Lower lobe of right lung (tissue), 2 donors: ENCODE measurements around the gene NFIC. TPM values are rescaled to one million over a fixed set of nuclear protein-coding genes. Genes with fewer than 3 reads are reported as not detected.
A peak's percentile ranks its signal among the peaks of the same experiment; 100 is the strongest.

Experiments used
- ATAC-seq, 2 donors: fragments of 200-7000 bp; cut with Tn5 transposase; one replicate each; pipeline ENCODE4 v1.9.1; 2020 to 2022; ENCODE audit warnings: mild to moderate bottlenecking in 2 of 2, moderate library complexity in 2 of 2
- DNase-seq: peaks from one replicate; pipeline ENCODE4 v3.0.0-alpha.2; 2020
- H3K27ac ChIP-seq: fragments of 200-600 bp; one replicate; pipeline ENCODE4 v1.8.0; 2022
- H3K27me3 ChIP-seq: fragments of 200-600 bp; one replicate; pipeline ENCODE4 v1.8.0; 2022; ENCODE audit warnings: low read depth
- H3K36me3 ChIP-seq: fragments of 200-600 bp; one replicate; pipeline ENCODE4 v1.8.0; 2022; ENCODE audit warnings: mild to moderate bottlenecking
- H3K4me1 ChIP-seq: fragments of 200-600 bp; one replicate; pipeline ENCODE4 v1.8.0; 2022
- H3K4me3 ChIP-seq: fragments of 200-600 bp; one replicate; pipeline ENCODE4 v1.8.0; 2022; ENCODE audit warnings: mild to moderate bottlenecking
- H3K9me3 ChIP-seq: fragments of 200-600 bp; one replicate; pipeline ENCODE4 v1.8.0; 2022
- intact Hi-C: fragments of 100-400 bp; cut with DNase I; formaldehyde crosslinking; loops from one replicate; pipeline ENCODE4 v1.11.0; 2022
- total RNA-seq: library from RNA; stranded (reverse); fragmentation: NEBNext Ultra II Directional; extraction: Animal tissue kit (Norgen Biotek cat#: 25700); gene quantifications from one replicate; pipeline ENCODE4 v1.2.1, GENCODE V29; 2021
- TF ChIP-seq, protein P1 (sequence below): fragments of 200-600 bp; IDR thresholded peaks from one replicate; pipeline ENCODE4 v1.8.0; 2022; ENCODE audit warnings: antibody characterized with exemption, mild to moderate bottlenecking
- donor health status: DM: no; HTN: yes; CAD: no; lungs with severe emphysema.

NFIC gene
- total RNA-seq, 1 donor from 2014 or later = 132 TPM

DNA sequence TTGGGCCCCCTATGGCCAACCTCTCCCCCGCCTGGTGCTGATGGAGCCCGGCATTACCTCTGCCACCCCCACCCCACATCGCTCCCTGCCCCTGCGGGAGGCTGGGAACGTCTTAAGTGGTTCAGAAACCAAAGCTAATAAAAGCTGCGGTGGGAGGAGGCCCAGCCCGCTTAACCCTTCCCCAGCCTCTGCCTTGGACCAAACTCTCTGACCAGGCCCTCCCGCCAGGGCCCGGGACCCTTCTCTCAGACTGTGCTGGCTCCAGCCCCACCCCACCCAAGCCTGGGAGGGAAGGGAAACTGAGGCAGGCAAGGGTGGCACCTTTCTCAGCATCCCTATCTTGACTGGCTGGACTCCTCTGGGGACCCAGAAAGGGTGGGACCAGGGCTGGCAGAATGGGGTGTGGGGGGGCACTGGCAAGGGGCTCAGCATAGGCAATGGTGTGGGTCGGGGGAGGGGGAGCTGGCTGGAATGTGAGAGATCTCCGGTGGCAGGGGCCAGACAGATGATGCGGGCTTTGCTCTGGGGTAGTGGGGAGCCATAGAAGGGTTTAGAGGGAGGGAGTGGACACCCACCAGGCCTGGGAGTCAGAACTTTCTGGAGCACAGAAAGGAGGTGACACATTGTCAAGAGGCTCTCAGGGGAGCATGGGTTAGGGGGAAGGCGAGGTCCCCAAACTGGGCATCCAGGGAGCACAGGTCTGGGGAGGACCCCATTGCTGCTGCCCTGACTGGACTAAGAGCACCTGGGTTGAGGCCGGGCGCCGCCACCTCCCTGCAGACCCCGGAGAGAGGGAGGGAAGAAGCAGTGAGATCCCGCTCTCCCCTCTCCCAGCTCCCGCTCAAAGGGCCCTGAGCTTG is 92.1 kb downstream of the NFIC start:
- intact Hi-C loops = no loop called here
- Histone ChIP-seq H3K9me3 (no peaks in the 10 kb centered on the region), H3K27me3 (no peaks in the 10 kb centered on the region), H3K4me1 (peaks cover 35% of the 10 kb centered on the region), H3K27ac (peak overlapping the region; percentile 77), H3K36me3 (peaks cover 56% of the 10 kb centered on the region), H3K4me3 (no peak overlapping the region)
- peak in 1 of 2 donors; percentile 2 for ATAC-seq
- TF ChIP-seq, protein P1, sequence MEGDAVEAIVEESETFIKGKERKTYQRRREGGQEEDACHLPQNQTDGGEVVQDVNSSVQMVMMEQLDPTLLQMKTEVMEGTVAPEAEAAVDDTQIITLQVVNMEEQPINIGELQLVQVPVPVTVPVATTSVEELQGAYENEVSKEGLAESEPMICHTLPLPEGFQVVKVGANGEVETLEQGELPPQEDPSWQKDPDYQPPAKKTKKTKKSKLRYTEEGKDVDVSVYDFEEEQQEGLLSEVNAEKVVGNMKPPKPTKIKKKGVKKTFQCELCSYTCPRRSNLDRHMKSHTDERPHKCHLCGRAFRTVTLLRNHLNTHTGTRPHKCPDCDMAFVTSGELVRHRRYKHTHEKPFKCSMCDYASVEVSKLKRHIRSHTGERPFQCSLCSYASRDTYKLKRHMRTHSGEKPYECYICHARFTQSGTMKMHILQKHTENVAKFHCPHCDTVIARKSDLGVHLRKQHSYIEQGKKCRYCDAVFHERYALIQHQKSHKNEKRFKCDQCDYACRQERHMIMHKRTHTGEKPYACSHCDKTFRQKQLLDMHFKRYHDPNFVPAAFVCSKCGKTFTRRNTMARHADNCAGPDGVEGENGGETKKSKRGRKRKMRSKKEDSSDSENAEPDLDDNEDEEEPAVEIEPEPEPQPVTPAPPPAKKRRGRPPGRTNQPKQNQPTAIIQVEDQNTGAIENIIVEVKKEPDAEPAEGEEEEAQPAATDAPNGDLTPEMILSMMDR = no peak
- no peak for DNase-seq

DNA sequence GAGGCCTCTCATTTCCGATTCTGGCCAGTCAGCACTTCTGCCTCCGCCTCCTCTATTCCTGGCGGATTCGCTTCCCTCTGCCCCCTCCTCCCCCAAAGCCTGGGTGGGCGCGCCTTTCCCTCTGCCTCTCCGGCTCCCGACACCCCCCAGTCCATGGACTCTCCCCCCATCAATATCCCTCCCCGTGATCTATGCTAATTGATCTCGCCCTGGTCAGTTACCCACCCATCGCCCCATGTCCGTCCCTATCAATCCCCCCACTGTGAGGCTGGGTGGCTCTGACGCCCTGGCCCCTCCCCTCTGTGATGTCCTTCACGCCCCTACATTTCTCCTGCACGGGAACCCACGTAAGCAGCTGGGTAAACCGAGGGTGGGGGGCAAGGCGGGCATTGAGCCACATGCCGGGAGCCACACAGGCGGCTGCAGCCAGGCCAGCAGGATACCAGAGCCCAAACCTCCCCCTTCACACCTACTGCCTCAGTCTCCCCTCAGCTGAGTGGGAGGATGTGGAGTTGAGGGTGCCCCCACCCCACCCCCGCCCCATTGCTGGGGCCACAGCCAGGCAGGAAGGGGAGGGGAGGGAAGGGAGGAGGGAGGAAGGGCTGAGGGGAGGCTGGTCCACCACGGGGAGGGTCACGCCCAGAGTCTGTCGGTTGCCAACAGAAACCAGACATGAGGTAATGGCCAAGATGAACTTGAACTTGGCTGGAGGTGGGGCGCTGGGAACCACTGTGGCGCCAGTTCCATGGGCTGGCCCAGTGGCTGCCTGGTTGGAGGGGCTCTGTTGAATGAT is 92.9 kb downstream of the NFIC start:
- H3K4me3 ChIP-seq = no peak overlapping the region
- peak; percentile 79 for DNase-seq
- peak overlapping the region; percentile 77 for H3K27ac ChIP-seq
- TF ChIP-seq, protein P1 = no peak
- peaks cover 35% of the 10 kb centered on the region for H3K4me1 ChIP-seq
- peaks cover 54% of the 10 kb centered on the region for H3K36me3 ChIP-seq
- no peaks in the 10 kb centered on the region for H3K27me3 ChIP-seq
- H3K9me3 ChIP-seq = no peaks in the 10 kb centered on the region
- ATAC-seq = peak; percentile 87
- intact Hi-C loops = no loop called here

DNA sequence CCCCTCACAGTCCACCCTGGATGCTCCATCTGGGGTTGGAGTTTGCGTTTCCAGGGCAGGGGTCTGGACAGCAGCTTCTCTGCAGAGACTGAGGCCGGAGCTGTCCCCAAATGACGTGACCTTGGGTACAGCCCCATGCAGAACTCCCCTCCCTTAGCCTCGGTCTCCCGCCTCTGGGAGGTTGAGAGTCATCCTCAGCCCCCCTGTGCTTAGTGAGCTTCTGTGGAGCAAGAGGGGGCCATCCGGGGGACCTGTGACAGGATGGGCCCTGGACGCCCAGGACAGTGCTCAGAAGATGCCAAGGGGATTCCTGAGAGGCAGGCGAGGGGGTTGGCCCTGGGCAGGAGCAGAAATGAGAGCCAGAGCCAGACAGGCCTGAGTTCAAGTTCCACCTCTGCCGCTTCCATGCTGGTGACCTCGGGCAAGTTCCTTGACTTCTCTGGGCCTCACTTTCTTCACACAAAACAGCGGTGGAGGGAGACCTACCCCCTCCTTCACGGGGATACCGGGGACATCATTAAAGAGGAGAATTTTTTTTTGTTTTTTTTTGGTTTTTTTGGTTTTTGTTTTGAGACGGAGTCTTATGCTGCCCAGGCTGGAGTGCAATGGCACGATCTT is 93.7 kb downstream of the NFIC start:
- Histone ChIP-seq H3K4me3 (no peak overlapping the region), H3K27me3 (no peaks in the 10 kb centered on the region), H3K36me3 (peaks cover 49% of the 10 kb centered on the region), H3K9me3 (no peaks in the 10 kb centered on the region), H3K4me1 (peaks cover 35% of the 10 kb centered on the region), H3K27ac (peak overlapping the region; percentile 77)
- TF ChIP-seq, protein P1 = no peak
- DNase-seq = no peak
- intact Hi-C loops = no loop called here
- ATAC-seq = no peak

DNA sequence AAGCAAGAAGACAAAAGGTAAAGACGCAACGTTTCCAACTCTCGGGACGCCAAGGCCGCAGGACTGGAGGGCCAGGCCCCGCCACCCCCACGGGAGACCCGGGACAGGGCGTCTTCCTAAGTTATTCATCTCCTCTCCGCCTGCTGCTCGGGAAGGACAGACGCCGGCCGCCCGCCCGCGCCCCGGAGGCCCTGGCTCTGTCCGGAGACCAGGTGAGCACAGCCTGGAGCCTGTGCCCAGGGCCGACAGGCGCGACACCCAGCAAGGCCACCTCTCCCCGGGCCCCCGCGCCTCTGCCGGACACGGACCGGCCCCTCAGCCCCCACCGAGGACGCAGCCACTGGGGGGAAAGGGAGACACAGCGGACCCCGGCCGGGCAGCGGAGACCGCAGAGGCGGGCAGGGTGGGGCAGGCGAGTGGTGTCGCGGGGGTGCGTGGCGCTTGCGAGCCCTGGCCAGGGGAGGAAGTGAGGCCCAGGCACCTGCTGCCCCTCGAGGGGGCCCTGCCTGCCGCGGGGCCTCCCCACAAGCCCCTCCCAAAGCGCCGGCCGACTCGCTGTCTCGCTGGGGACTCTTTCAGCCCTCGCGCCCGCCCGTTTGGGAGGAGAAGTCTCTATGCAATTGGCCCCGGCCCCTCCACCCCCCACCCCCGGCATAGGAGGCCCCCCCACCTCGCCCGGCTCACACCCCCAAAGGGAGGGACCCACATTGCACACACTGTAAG is 96.8 kb downstream of the NFIC start:
- ATAC-seq (no peak), DNase-seq (no peak)
- no peaks in the 10 kb centered on the region for H3K27me3 ChIP-seq
- H3K4me1 ChIP-seq = peaks cover 22% of the 10 kb centered on the region
- intact Hi-C loops = no loop called here
- H3K4me3 ChIP-seq = no peak overlapping the region
- peaks cover 27% of the 10 kb centered on the region for H3K36me3 ChIP-seq
- H3K9me3 ChIP-seq = no peaks in the 10 kb centered on the region
- H3K27ac ChIP-seq = no peak overlapping the region
- TF ChIP-seq, protein P1 = no peak
